ENCODE data around the gene ARHGAP45. TPM values are rescaled to one million over a fixed set of nuclear protein-coding genes. Genes with fewer than 3 reads are reported as not detected.

The ARHGAP45 gene
- total and polyA plus RNA-seq, 2 of the 8 experiments (the other 6 are each of a cell fraction or from before 2014, with no cell fraction given): 31.4 to 41.8 TPM

GRCh38 chr19:1073956-1074517 lies 7.1 kb downstream of the ARHGAP45 start:
- H3K14ac ChIP-seq (ENCODE audit: insufficient read length): no peak overlapping the region
- no peak overlapping the region for H3K4ac ChIP-seq (replicated peaks; ENCODE audit: insufficient read length, low read depth, low read length)
- no peak overlapping the region for H2AK5ac ChIP-seq (ENCODE audit: low read depth, low read length)
- no peaks in the 10 kb centered on the region for H3K79me2 ChIP-seq (ENCODE audit: control insufficient read depth in 1 of 2, insufficient read depth in 2 of 2, low read length in 2 of 2)
- POLR2A ChIA-PET (ENCODE audit: partially characterized antibody): interaction anchor here (0.6 to 7.1 kb wide), 5 partner anchors 7 to 34 kb away, joined by 3 to 52 read pairs (median 24); partner anchors contain the start of gene ABCA7
- no peak overlapping the region for H4K91ac ChIP-seq (replicated peaks; ENCODE audit: insufficient read length, low read length)
- peaks cover 0 to 23% (median 3%) of the 10 kb centered on the region in 4 experiments; a peak in 2 of 8 replicates for H3K36me3 ChIP-seq (ENCODE audit: control insufficient read depth in 2 of 4, insufficient read depth in 4 of 4, low read length in 3 of 4)
- no peak overlapping the region for H2BK20ac ChIP-seq (ENCODE audit: low read length)
- peaks cover 0 to 4% (median 1%) of the 10 kb centered on the region in 4 experiments; a peak in 2 of 7 replicates for H3K4me1 ChIP-seq (replicated peaks in 1 of 4; ENCODE audit: control insufficient read depth in 3 of 4, insufficient read depth in 4 of 4, low read length in 3 of 4)
- no peak overlapping the region for H3K4me3 ChIP-seq (ENCODE audit: extremely low read depth in 1 of 4, insufficient read depth in 2 of 4, low read depth in 3 of 4, low read length in 4 of 4)
- H3K18ac ChIP-seq (ENCODE audit: extremely low read depth, low read length): no peak overlapping the region
- no peak overlapping the region for H4K5ac ChIP-seq (ENCODE audit: insufficient read length, low read depth, low read length)
- H2BK5ac ChIP-seq (ENCODE audit: low read depth, low read length): no peak overlapping the region
- peaks cover 3% of the 10 kb centered on the region; the same call in 1 of the 2 replicates for H3K23me2 ChIP-seq (ENCODE audit: low read depth, low read length)
- peaks cover 5% of the 10 kb centered on the region for H3K79me1 ChIP-seq (ENCODE audit: low read depth, low read length)
- H2BK12ac ChIP-seq (ENCODE audit: low read depth, low read length): no peak overlapping the region
- H3K56ac ChIP-seq (replicated peaks; ENCODE audit: insufficient read length, low read depth, low read length): no peak overlapping the region
- peaks cover 0 to 4% (median 2%) of the 10 kb centered on the region in 4 experiments; a peak in 2 of 7 replicates for H3K27me3 ChIP-seq (replicated peaks in 1 of 4; ENCODE audit: control insufficient read depth in 3 of 4, extremely low read depth in 1 of 4, insufficient read depth in 3 of 4, low read length in 3 of 4)
- H2AFZ ChIP-seq (ENCODE audit: low read length): no peak overlapping the region
- FAIRE-seq: no peak
- no peak for DNase-seq (ENCODE audit: low read depth in 1 of 2, low spot score in 2 of 2)
- WGBS, 2 experiments (ENCODE audit: extremely low coverage in 1 of 2, insufficient coverage in 1 of 2, insufficient read length in 1 of 2, insufficient replicate concordance in 2 of 2, low coverage in 1 of 2, low lambda C conversion rate in 2 of 2, missing lambda C conversion rate in 1 of 2): 95% methylated on average over 14 of the region's 28 CpGs; no CpG with 5 or more reads in 1 of the 2 experiments
- no peak overlapping the region for H3K9ac ChIP-seq (replicated peaks in 1 of 4; ENCODE audit: extremely low read depth in 1 of 4, low read depth in 3 of 4, low read length in 3 of 4)
- CTCF ChIA-PET (ENCODE audit: partially characterized antibody): interaction anchor here (1.4 kb wide), 1 partner anchor 149 kb away, joined by 4 read pairs; no protein-coding TSS in a partner anchor
- no peak overlapping the region for H2BK15ac ChIP-seq (ENCODE audit: low read length)
- peaks cover 1 to 11% of the 10 kb centered on the region in 2 experiments for H4K20me1 ChIP-seq (replicated peaks in 1 of 2; ENCODE audit: control insufficient read depth in 1 of 2, insufficient read depth in 2 of 2, low read length in 2 of 2)
- no peak overlapping the region for H3K23ac ChIP-seq (ENCODE audit: insufficient read length)
- H4K8ac ChIP-seq (ENCODE audit: extremely low read depth, insufficient read depth, low read length): no peak overlapping the region
- no peak overlapping the region for H2BK120ac ChIP-seq (replicated peaks; ENCODE audit: low read depth, low read length)
- H3K9me3 ChIP-seq (ENCODE audit: insufficient read depth in 2 of 2, low read depth in 1 of 2, low read length in 1 of 2): no peaks in the 10 kb centered on the region
- no peak overlapping the region for H3K4me2 ChIP-seq (ENCODE audit: insufficient read depth in 1 of 2, low read depth in 2 of 2, low read length in 2 of 2)
- no peak overlapping the region for H3K27ac ChIP-seq (ENCODE audit: low read depth, low read length)
- TF ChIP-seq CTCF (IDR thresholded peaks at IDR 0.05; ENCODE audit: control extremely low read depth in 1 of 3, insufficient read depth in 1 of 3, low read depth in 1 of 3, low read length in 3 of 3) (no peak), HDAC2 (IDR thresholded peaks at IDR 0.05; ENCODE audit: borderline replicate concordance in 1 of 2, low read depth in 2 of 2, low read length in 2 of 2) (no peak), KDM5A (IDR thresholded peaks at IDR 0.05; ENCODE audit: low read length) (no peak), EP300 (IDR thresholded peaks at IDR 0.05; ENCODE audit: borderline replicate concordance in 1 of 2, low read depth in 2 of 2, low read length in 2 of 2) (no peak), EGR1 (IDR thresholded peaks at IDR 0.05; ENCODE audit: borderline replicate concordance, low read depth, low read length) (no peak), ASH2L (IDR thresholded peaks at IDR 0.05; ENCODE audit: low read length) (no peak), YY1 (IDR thresholded peaks at IDR 0.05; ENCODE audit: low read depth, low read length) (no peak), POLR2AphosphoS5 (IDR thresholded peaks at IDR 0.05; ENCODE audit: low read depth, low read length) (no peak), BRCA1 (IDR thresholded peaks at IDR 0.05; ENCODE audit: low read depth, low read length) (no peak)
